Measurements from ENCODE around the gene TC2N. TPM values are rescaled to one million over a fixed set of nuclear protein-coding genes. Genes with fewer than 3 reads are reported as not detected.

Gene TC2N
- total RNA-seq, 2 donors from 2014 or later, result 67.6 to 93.4 TPM

- Histone ChIP-seq H3K27ac (peak overlapping the region; percentile 15), H3K36me3 (no peaks in the 10 kb centered on the region), H3K9me3 (no peaks in the 10 kb centered on the region), H3K9ac (ENCODE audit: low read depth in 2 of 2, low read length in 2 of 2) (no peak overlapping the region), H3K27me3 (no peaks in the 10 kb centered on the region), H3K4me1 (no peaks in the 10 kb centered on the region), H3K4me3 (no peak overlapping the region)
- TF ChIP-seq CTCF (IDR thresholded peaks at IDR 0.05), result no peak
- DNase-seq, result no peak
- intact Hi-C loops (cut with DNase I), result no loop called here
Measured at GRCh38 chr14:91780452-91780851, 86.9 kb downstream of the TC2N start.

DNA sequence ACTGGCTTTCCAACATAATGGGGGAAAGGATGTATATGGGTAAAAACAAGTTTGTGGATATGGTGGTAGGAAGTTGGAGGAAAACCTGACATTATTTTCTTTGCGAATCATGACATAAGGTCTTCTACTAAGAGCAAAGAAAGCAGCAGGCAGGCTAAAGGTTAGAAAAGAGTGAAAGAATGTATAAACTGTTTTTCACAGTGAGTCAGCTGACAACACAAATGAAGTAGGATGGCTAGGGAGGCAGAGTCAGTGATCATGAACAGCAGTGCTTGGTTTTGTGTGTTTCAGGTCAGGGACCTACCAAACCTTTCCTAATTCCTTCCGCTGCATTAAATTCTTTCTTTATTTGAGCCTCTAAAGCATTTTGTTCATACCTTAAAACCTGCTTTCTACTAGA is 89.1 kb downstream of the TC2N start:
- H3K36me3 ChIP-seq, result no peaks in the 10 kb centered on the region
- no peaks in the 10 kb centered on the region for H3K4me1 ChIP-seq
- H3K9me3 ChIP-seq, result no peaks in the 10 kb centered on the region
- no peak overlapping the region for H3K9ac ChIP-seq (ENCODE audit: low read depth in 2 of 2, low read length in 2 of 2)
- no peak overlapping the region for H3K4me3 ChIP-seq
- no peak for TF ChIP-seq CTCF (IDR thresholded peaks at IDR 0.05)
- H3K27ac ChIP-seq, result no peak overlapping the region
- no peaks in the 10 kb centered on the region for H3K27me3 ChIP-seq
- intact Hi-C loops (cut with DNase I), result no loop called here
- DNase-seq, result no peak

DNA sequence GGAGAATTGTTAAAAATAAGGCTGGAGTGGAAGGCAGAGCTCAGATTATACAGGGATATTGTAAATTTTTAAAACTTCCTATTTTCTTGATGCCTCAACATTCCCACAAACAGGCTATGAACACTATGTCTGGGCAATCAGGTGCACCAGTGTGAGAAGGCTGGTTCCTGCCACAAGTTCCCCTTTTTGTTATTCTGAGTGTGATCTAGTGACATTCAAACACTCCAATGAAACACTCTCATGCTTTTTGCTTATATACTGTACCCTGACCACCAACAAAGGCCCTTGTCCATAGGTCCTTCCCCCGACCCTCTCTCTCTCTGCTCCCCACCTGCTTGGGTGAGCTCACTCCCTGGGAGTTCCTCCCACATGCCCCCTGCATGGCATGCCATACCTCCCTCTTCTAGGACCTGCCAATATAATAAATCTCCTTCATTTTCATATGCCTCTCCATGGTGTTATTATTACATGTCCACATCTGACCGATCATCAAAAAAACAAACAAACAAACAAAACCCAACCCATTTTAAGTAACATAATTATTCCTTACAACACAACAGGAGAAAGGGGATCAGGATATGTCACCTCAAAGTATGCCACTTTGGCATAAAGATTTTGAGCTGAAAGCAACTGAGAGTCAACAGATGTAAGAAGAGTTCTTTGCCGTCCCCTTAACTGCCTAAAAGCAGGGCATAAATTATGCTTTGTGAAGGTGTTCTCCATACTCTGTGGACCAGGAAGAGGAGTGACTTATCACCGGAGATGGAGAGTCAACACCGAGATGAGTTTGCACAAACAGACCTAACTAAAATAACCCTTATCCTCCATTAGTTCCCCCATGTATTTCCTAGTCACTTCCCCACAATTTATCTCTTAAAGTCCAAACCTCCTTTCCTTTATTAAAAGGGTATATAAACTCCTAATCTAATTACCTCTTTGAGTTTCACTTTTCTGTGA is 92.9 kb downstream of the TC2N start:
- H3K27ac ChIP-seq, result no peak overlapping the region
- TF ChIP-seq CTCF (IDR thresholded peaks at IDR 0.05), result no peak
- DNase-seq, result no peak
- intact Hi-C loops (cut with DNase I), result no loop called here
- H3K36me3 ChIP-seq, result no peaks in the 10 kb centered on the region
- H3K9ac ChIP-seq (ENCODE audit: low read depth in 2 of 2, low read length in 2 of 2), result no peak overlapping the region
- H3K27me3 ChIP-seq, result no peaks in the 10 kb centered on the region
- no peaks in the 10 kb centered on the region for H3K9me3 ChIP-seq
- no peak overlapping the region for H3K4me3 ChIP-seq
- no peaks in the 10 kb centered on the region for H3K4me1 ChIP-seq

GRCh38 chr14:91770185-91770584 is 97.2 kb downstream of the TC2N start:
- intact Hi-C loops (cut with DNase I), result no loop called here
- H3K36me3 ChIP-seq, result no peaks in the 10 kb centered on the region
- H3K27me3 ChIP-seq, result no peaks in the 10 kb centered on the region
- no peak overlapping the region for H3K27ac ChIP-seq
- no peak overlapping the region for H3K9ac ChIP-seq (ENCODE audit: low read depth in 2 of 2, low read length in 2 of 2)
- TF ChIP-seq CTCF (IDR thresholded peaks at IDR 0.05), result no peak
- no peaks in the 10 kb centered on the region for H3K9me3 ChIP-seq
- no peak overlapping the region for H3K4me3 ChIP-seq
- DNase-seq, result no peak
- H3K4me1 ChIP-seq, result no peaks in the 10 kb centered on the region

DNA sequence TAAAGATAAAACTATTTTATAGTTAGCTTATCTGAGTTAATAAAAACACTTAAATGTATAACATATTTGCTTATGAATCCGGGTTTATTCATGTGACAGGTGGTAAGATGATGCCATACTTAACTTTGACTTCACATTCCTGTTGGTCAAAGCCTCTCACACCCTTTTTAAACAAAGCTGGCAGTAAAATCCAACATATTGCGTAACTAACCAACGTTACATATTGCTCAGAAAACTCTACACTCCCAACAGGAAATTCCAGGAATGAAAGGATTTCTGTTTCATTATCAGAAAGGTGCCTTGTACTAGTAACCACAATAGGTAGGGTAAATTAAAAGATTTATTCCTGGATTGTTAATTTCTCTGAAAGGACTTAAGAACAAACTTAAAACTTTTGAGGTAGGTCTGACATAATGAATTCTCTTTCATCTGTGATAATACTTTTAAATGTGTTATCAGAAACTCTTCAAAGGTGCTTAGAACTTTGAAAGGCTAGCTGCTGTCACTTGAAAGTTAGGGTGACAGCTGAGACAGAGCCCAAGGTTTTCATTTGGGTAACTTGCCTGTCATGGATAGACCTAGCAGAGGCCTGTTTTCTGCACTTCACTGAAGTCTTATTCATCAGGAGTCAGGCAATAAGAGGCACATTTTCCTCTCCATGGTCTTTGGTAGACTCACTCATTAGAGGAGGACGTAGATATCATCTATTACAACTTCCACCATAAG is 111.6 kb downstream of the TC2N start:
- Histone ChIP-seq H3K36me3 (no peaks in the 10 kb centered on the region), H3K4me1 (peaks cover 4% of the 10 kb centered on the region), H3K9ac (ENCODE audit: low read depth in 2 of 2, low read length in 2 of 2) (peak overlapping the region; percentile 36 to 47), H3K4me3 (no peak overlapping the region), H3K9me3 (no peaks in the 10 kb centered on the region), H3K27ac (peak overlapping the region; percentile 73), H3K27me3 (no peaks in the 10 kb centered on the region)
- intact Hi-C loops (cut with DNase I), result no loop called here
- TF ChIP-seq CTCF (IDR thresholded peaks at IDR 0.05), result no peak
- DNase-seq, result peak; percentile 32
